ENCODE results near the gene CECR2.
"Not testable (repeated sequence)": the region's sequence is repeated elsewhere in the genome, so short reads cannot be mapped to it uniquely, and the experiment has no call there.

Gene CECR2

DNA sequence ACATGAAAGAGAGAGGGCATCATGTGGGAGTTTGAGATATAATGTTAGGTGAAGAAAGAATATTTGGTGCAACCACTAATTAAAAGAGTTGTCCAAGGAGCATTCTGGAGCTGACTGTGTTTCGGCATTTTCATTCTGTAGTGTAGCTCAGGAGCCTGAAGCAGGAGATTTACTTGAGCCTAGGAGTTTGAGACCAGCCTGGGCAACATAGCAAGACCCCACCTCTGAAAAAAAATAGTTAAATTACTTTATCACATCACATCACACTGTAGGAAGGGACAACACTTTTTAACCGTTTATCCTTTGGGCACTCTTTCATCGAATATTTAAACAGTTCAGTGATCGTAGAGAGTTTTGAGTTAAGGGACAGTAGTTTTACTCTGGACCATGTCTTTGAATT is 143.7 kb downstream of the CECR2 start:
- no peak for DNase-seq (ENCODE audit: low read depth, low spot score)

DNA sequence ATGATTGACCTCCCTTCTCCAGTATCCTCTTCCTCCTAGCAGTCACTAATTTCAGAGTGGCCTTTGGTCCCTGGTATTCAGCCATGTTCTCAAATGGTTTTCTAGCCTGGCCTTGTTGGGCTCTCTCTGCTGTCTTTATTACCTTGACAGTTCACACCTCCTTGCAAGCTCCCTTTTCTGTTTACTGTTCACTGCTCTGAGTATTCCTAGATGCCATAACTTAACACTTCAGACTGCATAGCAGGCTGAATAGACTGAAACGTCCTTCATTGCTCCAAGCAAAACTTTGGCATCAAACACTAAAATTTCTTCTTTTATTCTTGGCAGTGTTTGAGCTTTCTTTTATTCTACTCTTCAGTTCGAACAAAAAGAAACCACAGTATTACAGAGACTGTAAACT is 144.4 kb downstream of the CECR2 start:
- DNase-seq (ENCODE audit: low read depth, low spot score) = no peak

DNA sequence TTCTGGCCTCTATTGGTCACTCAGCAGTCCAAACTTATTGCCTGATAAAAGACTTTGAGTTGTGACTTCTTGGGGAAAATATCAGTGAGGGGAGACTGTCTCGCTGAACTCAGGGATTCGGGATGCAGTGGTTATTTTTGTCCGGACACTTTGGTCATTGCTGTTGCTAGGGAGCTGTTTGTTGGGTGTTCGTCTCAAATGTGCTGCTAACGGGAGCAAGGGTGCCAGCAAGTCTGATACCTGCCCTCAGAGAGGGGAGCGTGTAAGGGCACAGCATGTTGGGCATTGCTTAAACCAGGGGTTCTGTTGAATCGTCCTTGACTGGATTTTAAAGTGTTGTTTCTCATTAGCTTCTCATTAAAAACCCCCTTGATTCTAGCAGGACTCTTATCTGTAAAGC is 144.8 kb downstream of the CECR2 start:
- no peak for DNase-seq (ENCODE audit: low read depth, low spot score)

DNA sequence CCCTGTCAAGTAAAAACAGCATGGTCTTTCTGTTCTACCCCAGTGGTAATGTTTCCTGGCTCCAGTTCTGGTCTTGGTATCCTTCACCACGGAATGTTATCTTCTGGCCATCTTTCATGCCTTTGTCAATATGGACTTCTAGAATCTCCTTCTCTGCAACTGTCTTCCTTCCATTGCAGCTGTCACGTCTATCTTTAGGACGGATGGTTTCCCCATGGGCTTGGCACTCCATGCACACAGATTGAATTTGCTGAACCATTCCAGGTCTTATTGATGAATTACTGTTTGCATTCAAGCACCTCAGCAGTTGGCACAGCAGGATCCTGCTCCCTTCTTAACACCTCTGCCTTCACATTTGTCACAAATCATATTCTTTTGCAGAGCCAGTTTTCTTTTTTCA is 149.1 kb downstream of the CECR2 start:
- DNase-seq (ENCODE audit: low read depth, low spot score) = no peak

DNA sequence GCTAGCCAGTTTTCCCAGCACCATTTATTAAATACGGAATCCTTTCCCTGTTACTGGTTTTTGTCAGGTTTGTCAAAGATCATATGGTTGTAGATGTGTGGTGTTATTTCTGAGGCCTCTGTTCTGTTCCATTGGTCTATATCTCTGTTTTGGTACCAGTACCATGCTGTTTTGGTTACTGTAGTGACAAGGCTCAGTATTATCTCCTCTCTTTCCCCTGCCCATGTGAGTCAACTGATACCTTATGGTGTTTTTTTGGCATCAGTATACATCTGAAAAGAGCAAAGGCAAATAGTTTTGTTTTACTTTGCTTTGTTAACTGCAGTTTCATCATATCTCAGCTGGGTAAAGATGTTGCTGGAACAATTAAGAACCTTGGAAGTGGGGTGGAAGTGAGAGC is 152.7 kb downstream of the CECR2 start:
- DNase-seq (ENCODE audit: low read depth, low spot score) = not testable (repeated sequence)

DNA sequence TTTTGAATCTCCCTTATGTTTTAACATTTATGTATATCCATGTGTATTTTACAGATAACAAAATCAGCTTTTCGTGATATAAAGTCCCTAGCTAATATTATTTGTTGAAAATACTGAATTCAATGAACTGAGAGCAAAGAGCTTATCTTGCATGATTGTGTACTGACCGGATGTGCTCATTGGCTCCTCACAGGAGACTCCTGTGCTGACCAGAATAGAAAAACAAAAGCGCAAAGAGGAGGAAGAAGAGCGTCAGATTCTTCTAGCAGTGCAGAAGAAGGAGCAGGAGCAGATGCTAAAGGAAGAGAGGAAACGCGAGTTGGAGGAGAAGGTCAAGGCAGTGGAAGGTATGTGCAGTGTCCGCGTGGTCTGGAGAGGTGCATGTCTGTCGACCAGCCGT is 154.7 kb downstream of the CECR2 start:
- no peak for DNase-seq (ENCODE audit: low read depth, low spot score)

DNA sequence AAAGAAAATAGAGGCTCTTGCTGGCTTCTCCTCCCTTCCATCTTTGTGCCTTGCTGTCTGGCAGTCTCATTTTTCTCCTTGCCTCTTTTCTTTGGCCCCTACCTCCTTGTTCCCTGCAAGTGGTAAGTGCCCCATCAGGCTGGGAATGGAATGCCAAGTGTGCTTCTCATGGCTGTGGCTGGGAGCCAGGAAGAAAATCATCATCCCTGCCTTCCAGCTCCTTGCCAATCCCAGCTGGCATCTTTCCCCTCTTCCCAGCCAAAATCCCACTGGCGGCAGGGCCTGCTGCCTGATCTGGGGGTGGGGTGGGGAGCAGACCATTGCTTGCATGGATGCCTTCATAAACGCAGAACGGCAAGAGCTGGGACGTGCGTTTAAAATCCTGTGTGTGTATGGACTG is 167.0 kb downstream of the CECR2 start:
- no peak for DNase-seq (ENCODE audit: low read depth, low spot score)

DNA sequence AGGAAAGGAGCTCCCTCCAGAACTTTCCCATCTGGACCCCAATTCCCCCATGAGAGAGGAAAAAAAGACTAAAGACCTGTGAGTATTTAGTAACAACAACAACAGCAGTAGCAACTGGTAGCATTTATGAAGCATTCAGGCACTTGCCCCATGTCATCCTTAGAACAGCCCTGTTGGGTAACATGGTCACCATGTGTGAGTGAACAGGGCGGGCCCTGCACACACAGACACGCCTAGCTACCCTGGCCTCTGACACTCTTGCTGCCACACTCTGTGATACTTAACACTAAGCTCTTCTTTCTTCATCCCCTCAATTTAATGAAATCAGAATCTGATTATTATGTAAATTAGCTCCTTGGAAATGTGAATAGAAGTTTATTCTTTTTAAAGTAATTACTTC is 167.9 kb downstream of the CECR2 start:
- DNase-seq (ENCODE audit: low read depth, low spot score) = no peak

DNA sequence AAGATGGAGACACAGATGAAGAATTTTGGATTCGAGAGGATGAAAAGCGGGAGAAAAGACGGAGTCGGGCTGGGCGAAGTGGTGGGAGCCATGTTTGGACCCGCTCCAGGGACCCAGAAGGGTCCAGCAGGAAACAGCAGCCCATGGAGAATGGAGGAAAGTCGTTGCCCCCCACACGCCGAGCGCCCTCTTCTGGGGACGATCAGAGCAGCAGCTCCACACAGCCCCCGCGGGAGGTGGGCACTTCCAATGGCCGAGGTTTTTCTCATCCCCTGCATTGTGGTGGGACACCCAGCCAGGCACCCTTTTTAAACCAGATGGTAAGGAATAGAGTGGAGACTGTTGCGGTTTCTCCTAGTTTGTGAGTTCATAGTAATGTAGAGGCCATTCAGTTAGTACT is 171.2 kb downstream of the CECR2 start:
- no peak for DNase-seq (ENCODE audit: low read depth, low spot score)

DNA sequence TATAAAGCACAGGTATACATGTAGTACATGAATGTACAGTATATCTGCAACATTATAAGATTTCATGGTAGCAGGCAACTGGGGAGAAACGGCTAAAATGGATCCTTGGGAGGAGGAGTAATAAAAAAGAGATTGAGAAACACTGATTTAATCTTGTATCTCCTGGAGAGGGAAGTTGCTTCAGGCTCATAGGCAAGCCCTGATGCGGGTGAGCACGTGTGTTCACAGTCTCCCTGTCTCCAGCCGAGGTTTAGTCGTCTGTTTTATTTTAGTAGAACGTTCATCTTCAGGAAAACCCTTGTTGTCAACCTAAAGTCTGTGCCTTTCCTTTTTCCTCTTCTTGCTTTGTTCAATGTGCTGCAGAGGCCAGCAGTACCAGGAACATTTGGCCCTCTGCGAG is 172.2 kb downstream of the CECR2 start:
- no peak for DNase-seq (ENCODE audit: low read depth, low spot score)

DNA sequence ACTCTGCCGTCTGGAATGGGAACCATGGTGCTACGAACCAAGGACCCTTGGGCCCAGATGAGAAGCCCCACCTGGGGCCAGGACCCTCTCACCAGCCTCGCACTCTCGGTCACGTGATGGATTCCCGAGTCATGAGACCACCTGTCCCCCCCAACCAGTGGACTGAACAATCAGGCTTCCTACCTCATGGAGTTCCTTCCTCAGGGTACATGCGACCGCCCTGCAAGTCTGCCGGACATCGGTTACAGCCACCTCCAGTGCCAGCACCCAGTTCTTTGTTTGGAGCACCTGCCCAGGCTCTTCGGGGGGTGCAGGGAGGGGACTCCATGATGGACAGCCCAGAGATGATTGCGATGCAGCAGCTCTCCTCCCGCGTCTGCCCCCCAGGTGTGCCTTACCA is 173.2 kb downstream of the CECR2 start:
- DNase-seq (ENCODE audit: low read depth, low spot score) = no peak

DNA sequence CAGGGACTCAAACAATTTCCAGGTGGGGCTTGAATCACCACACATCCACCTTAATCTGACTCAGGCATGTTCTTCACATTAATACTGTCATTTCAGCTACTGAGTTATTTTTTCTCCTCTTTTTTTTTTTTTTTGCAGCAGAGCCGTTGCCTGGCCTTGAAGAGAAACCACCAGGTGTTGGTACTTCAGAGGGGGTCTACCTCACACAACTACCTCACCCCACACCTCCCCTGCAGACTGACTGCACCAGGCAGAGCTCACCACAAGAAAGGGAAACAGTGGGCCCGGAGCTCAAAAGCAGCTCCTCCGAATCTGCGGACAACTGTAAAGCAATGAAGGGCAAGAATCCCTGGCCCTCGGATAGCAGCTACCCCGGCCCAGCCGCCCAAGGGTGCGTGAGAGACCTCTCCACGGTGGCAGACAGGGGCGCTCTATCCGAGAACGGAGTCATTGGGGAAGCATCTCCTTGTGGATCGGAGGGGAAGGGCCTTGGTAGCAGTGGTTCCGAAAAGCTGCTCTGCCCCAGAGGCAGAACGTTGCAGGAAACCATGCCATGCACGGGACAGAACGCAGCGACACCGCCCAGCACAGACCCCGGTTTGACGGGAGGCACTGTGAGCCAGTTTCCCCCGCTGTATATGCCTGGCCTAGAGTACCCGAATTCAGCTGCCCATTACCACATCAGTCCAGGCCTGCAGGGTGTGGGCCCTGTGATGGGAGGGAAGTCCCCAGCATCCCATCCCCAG is 178.9 kb downstream of the CECR2 start:
- DNase-seq (ENCODE audit: low read depth, low spot score) = no peak

DNA sequence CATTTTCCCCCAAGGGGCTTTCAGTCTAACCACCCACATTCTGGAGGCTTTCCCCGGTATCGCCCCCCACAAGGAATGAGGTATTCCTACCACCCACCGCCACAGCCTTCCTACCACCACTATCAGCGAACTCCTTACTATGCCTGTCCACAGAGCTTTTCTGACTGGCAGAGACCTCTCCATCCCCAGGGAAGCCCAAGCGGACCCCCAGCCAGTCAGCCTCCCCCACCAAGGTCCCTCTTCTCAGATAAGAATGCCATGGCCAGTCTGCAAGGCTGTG is 179.4 kb downstream of the CECR2 start:
- DNase-seq (ENCODE audit: low read depth, low spot score) = no peak

DNA sequence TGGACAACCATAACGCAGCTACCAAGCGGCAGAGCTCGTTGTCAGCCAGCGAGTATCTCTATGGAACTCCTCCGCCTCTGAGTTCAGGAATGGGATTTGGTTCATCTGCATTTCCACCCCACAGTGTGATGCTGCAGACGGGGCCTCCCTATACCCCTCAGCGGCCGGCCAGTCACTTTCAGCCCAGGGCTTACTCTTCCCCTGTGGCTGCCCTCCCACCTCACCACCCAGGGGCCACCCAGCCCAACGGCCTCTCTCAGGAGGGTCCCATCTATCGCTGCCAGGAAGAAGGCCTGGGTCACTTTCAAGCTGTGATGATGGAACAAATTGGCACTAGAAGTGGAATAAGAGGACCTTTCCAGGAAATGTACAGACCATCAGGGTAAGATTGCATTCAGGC is 179.9 kb downstream of the CECR2 start:
- no peak for DNase-seq (ENCODE audit: low read depth, low spot score)

DNA sequence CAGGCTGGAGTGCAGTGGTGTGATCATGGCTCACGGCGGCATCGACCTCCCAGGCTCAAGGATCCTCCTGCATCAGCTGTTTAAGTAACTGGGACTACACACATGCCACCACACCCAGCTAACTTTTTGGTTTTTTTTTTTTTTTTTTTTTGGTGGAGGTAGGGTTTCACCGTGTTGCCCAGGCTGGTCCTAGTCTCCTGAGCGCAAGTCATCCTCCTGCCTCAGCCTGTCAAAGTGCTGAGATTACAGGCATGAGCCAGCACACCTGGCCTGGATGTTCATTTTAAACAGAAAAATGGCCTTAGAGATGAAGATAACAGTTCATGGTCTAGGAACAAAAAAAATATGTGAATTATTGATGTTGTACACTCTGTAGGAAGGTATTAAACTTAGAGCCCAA is 180.4 kb downstream of the CECR2 start:
- no peak for DNase-seq (ENCODE audit: low read depth, low spot score)

DNA sequence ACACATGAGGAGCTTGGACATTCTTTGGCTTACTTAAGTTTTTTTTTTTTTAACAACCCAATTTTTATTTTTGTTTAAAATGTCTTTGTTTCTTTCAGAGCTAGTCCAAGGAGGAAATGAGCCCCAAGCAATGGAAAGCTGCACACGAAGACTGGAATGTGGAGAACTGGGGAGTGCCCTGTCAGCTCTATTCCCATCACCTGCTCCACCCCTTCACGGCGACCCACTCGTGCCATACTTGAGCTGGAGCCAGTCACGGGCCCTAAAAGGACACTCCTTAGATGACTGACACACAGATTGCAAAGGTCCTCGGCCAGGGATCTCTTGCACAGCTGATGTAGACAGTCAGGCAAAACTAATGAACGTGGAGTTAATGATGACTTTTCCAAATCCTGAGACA is 183.5 kb downstream of the CECR2 start:
- DNase-seq (ENCODE audit: low read depth, low spot score) = no peak

DNA sequence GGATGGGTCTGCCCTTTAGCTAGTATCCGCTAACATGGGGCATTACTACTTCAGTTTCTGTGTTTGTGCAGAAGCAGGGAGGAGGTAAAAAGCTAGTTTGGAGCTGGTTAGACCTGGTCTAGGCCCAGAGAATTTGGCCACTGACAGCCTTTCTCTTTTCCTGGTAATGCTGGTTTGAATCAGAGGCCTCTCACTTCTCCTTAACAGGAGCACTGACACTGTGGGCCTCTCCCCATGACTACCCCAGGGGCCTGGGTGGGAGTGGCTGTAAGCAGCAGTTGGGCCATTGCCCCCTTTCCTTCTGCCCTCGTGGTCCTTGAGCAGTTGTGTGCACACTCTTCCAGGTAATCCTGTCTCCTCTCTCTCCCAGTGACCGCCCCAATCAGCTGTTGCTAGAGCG is 185.6 kb downstream of the CECR2 start:
- DNase-seq (ENCODE audit: low read depth, low spot score) = no peak

DNA sequence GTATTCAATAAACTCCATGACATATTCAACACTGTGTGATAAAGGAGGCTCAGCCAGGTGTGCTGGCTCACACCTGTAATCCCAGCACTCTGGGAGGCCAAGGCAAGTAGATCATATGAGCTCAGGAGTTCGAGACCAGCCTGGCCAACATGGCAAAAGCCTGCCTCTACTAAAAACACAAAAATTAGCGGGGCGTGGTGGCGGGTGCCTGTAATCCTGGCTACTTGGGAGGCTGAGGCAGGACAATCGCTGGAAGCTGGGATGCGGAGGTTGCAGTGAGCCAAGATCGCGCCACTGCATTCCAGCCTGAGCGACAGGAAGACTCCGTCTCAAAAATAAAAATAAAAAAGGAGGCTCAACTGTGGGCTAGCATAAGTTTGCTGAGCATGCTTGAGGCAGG is 189.9 kb downstream of the CECR2 start:
- no peak for DNase-seq (ENCODE audit: low read depth, low spot score)

DNA sequence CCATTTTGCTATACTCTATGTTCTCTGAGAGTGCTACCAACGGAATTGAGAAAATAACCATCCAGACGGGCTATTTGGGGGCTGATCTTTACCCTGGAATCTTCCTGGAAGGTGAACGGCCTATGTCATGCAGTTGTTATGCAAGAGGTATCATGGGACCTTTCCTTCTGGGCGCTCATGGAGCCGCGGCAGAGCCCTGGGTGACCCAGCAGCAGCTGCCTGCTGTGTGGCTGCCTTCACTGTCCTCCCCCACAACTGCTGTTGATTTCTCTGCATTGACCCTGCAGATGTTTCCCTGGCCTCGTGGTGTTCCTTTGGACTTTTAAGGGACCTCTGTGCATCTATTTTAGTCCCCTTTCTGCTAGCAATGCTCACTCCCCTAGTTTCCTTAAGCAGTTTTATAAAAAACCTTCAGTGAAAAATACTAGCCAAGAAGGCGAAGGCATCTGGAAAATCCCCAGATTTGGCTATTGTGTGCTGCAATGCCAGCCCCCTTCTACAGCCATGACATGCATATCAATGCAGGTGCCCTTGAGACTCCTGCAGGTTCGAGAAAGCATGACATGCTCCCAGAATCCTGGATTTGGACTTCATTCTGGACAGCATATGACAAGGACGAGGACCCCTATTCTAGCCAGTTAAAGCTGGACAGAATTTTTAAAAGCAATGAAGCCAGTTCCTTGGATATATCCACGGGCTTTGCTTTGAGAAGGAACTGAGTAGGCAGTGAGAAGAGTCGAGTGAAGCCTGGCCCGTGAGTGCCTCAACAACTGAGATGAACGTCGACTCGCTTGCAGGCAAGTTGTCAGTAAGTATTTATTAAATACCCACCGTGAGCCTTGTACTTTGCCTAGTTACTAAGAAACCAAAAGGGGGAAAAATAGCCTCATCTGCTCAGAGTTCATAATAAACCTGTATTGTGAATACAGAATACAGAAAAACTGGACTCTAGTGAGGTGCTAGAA is 193.9 kb downstream of the CECR2 start, which contains the start of gene SLC25A18:
SLC25A18 (plus strand) TSS at position 593 of the 965 bp plus-strand sequence. CDS start 16,447 bp downstream, outside the sequence.
- DNase-seq (ENCODE audit: low read depth, low spot score) = no peak

DNA sequence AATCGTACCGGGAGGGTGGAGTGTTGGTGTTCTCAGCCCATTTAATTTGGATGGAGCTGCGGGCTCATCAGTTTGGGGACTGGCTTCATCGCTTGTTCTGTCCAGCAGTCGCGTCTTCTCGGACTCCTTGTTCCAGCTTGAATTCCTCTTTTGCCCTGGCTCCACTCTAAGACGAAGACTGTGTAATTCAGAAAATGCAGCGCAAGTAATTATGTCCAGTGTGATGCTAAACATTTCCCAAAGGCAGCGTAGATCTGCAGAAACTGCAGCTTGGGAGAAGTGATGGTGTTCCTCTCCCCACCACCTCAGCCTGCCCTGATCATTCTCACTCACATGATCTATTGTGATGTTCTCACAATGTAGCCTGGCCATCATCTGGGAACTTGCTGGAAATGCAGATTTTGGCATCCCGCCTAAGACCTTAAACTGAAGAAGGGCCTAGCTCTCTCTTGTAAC is 194.7 kb downstream of the CECR2 start:
- no peak for DNase-seq (ENCODE audit: low read depth, low spot score)

DNA sequence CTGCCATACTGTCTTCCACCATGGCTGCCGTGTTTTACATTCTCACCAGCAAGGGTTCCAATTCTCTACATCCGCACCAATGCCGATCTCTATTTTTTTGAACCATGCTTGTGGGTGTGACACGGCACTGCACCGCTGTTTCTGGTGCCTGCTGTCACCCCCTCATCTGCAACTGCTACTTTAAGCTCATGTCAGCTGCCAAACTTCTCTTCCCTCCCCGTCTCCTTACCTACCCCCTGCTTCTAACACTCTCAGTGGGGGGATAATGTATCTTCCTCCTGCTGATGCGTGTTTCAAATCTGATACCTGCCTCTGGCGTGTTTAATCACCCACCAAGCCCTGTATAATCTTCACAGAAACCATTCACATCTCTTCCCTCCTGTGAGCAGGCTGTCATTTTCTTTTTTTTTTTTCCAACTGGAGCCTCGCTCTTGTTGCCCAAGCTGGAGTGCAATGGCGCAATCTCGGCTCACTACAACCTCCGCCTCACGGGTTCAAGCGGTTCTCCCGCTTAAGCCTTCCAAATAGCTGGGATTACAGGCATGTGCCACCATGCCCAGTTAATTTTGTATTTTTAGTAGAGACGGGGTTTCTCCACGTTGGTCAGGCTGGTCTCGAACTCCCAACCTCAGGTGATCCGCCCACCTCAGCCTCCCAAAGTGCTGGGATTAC is 196.9 kb downstream of the CECR2 start:
- not testable (repeated sequence) for DNase-seq (ENCODE audit: low read depth, low spot score)

DNA sequence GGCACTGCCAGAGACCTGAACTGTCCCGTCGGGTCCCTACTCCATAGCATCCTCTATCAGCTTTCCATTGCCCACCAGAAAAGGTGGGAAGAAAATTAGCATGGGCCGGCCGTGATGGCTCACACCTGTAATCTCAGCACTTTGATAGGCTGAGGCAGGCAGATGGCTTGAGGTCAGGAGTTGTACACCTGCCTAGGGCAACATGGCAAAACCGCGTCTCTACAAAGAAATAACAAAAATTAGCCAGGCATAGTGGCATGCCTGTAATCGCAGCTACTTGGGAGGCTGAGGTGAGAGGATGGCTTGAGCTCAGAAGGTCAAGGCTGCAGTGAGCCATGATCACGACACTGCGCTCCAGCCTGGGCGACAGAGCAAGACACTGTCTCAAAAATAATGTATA is 197.5 kb downstream of the CECR2 start:
- no peak for DNase-seq (ENCODE audit: low read depth, low spot score)

All from smooth muscle cell of the brain vasculature (primary cell).